ENCODE results near the gene EPB42. TPM values are rescaled to one million over a fixed set of nuclear protein-coding genes. Genes with fewer than 3 reads are reported as not detected.

EPB42 gene
- total and polyA plus RNA-seq, 8 donors = 1.3 TPM; not detected in 7

DNA sequence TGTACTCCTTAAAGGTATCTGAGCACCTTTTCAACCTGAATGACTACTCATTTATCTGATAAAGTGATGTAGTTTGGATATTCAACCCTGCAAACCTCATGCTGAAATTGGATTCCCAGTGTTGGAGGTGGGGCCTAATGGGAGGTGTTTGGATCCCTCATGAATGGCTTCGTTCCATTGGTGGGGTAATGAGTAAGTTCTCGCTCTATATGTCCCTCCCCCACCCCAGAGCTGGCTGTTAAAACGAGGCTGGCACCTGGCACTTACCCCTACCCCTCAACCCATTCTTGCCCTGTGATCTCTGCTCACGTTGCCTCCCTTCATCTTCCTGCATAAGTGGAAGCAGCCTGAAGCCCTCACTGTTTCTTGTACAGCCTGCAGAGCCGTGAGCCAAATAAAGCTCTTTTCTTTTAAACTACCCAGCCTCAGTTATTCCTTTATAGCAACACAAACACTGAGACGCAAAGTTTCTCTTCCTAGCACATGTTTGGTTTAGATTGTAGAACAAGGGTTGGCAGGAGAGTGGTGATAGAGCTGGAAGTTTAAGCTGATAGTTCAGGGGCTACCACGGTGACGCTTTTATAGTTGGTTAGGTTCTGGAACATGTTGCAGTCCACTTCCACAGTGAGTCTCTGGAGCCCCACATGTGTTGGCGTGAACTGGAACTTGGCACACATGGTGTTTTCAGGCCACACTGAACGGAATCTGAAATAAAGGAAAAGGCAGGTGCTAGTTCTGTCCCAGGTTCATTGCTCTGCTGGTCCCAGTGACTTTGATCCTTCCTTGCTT is 23.9 kb downstream of the EPB42 start:
- no peaks in the 10 kb centered on the region for H3K4me1 ChIP-seq
- intact Hi-C loops (cut with DNase I; ENCODE audit: low total_unique reads) = no loop called here
- peaks cover 37 to 67% (median 61%) of the 10 kb centered on the region in 4 donors for H3K36me3 ChIP-seq
- 51 to 67% (median 60%) methylated on average over 10 of the region's 10 CpGs for WGBS, 5 donors
- H3K4me3 ChIP-seq = no peak overlapping the region
- no peaks in the 10 kb centered on the region for H3K27me3 ChIP-seq
- no peak for DNase-seq
- no peaks in the 10 kb centered on the region for H3K9me3 ChIP-seq
- no peak overlapping the region for H3K27ac ChIP-seq
- TF ChIP-seq, protein P1, sequence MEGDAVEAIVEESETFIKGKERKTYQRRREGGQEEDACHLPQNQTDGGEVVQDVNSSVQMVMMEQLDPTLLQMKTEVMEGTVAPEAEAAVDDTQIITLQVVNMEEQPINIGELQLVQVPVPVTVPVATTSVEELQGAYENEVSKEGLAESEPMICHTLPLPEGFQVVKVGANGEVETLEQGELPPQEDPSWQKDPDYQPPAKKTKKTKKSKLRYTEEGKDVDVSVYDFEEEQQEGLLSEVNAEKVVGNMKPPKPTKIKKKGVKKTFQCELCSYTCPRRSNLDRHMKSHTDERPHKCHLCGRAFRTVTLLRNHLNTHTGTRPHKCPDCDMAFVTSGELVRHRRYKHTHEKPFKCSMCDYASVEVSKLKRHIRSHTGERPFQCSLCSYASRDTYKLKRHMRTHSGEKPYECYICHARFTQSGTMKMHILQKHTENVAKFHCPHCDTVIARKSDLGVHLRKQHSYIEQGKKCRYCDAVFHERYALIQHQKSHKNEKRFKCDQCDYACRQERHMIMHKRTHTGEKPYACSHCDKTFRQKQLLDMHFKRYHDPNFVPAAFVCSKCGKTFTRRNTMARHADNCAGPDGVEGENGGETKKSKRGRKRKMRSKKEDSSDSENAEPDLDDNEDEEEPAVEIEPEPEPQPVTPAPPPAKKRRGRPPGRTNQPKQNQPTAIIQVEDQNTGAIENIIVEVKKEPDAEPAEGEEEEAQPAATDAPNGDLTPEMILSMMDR (IDR thresholded peaks at IDR 0.05) = no peak
- TF ChIP-seq POLR2A (IDR thresholded peaks at IDR 0.05) = no peak
- no peak for TF ChIP-seq POLR2AphosphoS5 (IDR thresholded peaks at IDR 0.05)
- TF ChIP-seq EP300 (IDR thresholded peaks at IDR 0.05) = no peak

DNA sequence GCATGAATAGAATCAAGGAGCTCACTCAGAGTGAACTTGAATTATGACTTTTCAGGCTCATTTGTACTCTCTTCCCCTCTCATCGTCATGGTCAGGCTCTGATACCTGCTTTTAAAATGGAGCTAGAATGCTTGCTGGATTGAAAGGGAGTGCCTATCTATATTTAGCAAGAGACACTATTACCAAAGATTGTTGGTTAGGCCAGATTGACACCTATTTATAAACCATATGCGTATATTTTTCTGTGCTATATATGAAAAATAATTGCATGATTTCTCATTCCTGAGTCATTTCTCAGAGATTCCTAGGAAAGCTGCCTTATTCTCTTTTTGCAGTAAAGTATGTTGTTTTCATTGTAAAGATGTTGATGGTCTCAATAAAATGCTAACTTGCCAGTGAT is 26.0 kb downstream of the EPB42 start:
- WGBS, 5 donors = 84 to 94% (median 92%) methylated on average over 2 of the region's 2 CpGs
- DNase-seq = no peak
- no peaks in the 10 kb centered on the region for H3K27me3 ChIP-seq
- peaks cover 58 to 89% (median 82%) of the 10 kb centered on the region in 4 donors for H3K36me3 ChIP-seq
- H3K9me3 ChIP-seq = no peaks in the 10 kb centered on the region
- peaks cover 0 to 9% (median 6%) of the 10 kb centered on the region in 4 donors for H3K4me1 ChIP-seq
- no peak overlapping the region for H3K4me3 ChIP-seq
- no peak overlapping the region for H3K27ac ChIP-seq
- intact Hi-C loops (cut with DNase I; ENCODE audit: low total_unique reads) = no loop called here
- TF ChIP-seq POLR2A (IDR thresholded peaks at IDR 0.05) (no peak), POLR2AphosphoS5 (IDR thresholded peaks at IDR 0.05) (no peak), EP300 (IDR thresholded peaks at IDR 0.05) (no peak)
- TF ChIP-seq, protein P1 (IDR thresholded peaks at IDR 0.05) = no peak

DNA sequence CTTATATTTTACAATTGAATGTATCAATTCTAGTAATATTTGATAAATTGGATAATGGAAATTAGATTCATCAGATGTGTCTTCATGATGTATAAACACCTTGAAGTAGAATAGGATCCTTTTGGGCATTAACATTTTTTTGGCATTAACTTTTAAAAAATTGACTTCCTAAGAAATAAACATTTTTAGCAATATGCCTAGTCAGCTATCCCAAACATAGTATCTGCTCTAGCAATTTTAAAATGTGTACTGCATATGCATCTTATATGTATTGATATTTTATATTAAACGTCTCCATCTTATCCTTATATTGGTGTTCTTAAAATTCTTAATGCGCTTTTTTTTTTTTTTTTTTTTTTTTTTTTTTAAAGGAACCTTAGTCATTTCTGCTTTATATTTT is 27.1 kb downstream of the EPB42 start:
- Histone ChIP-seq H3K4me1 (peaks cover 0 to 16% (median 12%) of the 10 kb centered on the region in 4 donors), H3K9me3 (no peaks in the 10 kb centered on the region), H3K36me3 (peaks cover 63 to 93% (median 89%) of the 10 kb centered on the region in 4 donors), H3K27me3 (no peaks in the 10 kb centered on the region), H3K27ac (no peak overlapping the region), H3K4me3 (no peak overlapping the region)
- no peak for DNase-seq
- TF ChIP-seq, protein P1 (IDR thresholded peaks at IDR 0.05) = no peak
- TF ChIP-seq POLR2AphosphoS5 (IDR thresholded peaks at IDR 0.05) (no peak), POLR2A (IDR thresholded peaks at IDR 0.05) (no peak), EP300 (IDR thresholded peaks at IDR 0.05) (no peak)
- intact Hi-C loops (cut with DNase I; ENCODE audit: low total_unique reads) = no loop called here
- WGBS, 5 donors = 89 to 93% (median 91%) methylated on average over 2 of the region's 2 CpGs

DNA sequence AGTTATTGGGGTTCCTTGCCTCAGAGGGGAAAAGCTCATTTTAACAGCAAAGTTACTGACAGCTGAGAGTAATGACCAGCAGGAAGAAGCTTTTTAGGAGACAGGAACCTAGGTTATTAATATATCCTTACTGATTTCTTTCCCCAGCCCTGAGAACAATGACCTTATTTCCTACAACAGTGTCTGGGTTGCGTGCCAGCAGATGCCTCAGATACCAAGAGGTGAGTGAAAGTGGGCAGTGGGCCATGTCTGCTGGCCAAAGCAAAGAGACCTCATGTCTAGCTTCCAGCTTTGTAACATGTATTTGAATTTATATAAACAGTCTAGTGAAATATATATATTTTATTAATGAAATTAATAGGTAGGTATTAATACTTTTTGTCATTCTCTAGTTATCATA is 30.6 kb downstream of the EPB42 start:
- Histone ChIP-seq H3K4me3 (no peak overlapping the region), H3K36me3 (peaks cover 50 to 65% (median 59%) of the 10 kb centered on the region in 4 donors), H3K27ac (no peak overlapping the region), H3K27me3 (no peaks in the 10 kb centered on the region), H3K9me3 (no peaks in the 10 kb centered on the region), H3K4me1 (peaks cover 22 to 44% (median 34%) of the 10 kb centered on the region in 4 donors)
- 33 to 71% (median 62%) methylated on average over 1 of the region's 1 CpG for WGBS, 5 donors
- intact Hi-C loops (cut with DNase I; ENCODE audit: low total_unique reads) = no loop called here
- TF ChIP-seq, protein P1 (IDR thresholded peaks at IDR 0.05) = no peak
- no peak for TF ChIP-seq POLR2AphosphoS5 (IDR thresholded peaks at IDR 0.05)
- TF ChIP-seq EP300 (IDR thresholded peaks at IDR 0.05) = no peak
- TF ChIP-seq POLR2A (IDR thresholded peaks at IDR 0.05) = no peak
- peak; percentile 23 to 56 for DNase-seq

Measured in stomach (tissue), 9 donors.